ENCODE measurements around the gene NRN1.
"Not testable (repeated sequence)": the region's sequence is repeated elsewhere in the genome, so short reads cannot be mapped to it uniquely, and the experiment has no call there.

The NRN1 gene

GRCh38 chr6:5979650-5980420, 26.9 kb downstream of the NRN1 start:
- no peak for DNase-seq

GRCh38 chr6:5976811-5977210, 29.9 kb downstream of the NRN1 start:
- no peak for DNase-seq

- DNase-seq: no peak
Observed at GRCh38 chr6:5968817-5969734, 37.6 kb downstream of the NRN1 start.

- DNase-seq: not testable (repeated sequence)
Observed at GRCh38 chr6:5968036-5968435, 38.7 kb downstream of the NRN1 start.

- no peak for DNase-seq
Observed at GRCh38 chr6:5967594-5967993, 39.1 kb downstream of the NRN1 start.

DNA sequence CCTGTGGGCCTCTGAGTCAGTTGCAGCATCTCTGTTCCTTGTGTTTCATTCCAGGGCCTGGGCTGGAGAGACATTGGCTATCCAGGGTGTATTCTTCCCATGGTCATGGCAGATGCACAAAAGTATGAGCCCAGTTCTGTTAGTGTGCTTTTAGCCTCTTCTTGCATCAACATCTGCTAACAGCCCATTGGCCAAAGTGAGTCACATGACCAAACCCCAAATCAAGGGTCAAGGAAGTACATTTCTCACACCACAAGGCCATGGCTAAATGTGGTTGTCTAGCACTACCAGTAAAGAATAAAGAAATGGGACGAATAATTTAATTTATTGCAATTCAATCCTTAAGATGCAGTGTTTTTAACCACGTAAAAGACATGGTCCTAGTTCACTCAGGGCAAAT, 43.9 kb downstream of the NRN1 start:
- DNase-seq: no peak

GRCh38 chr6:5961836-5962235, 44.9 kb downstream of the NRN1 start:
- DNase-seq: no peak

GRCh38 chr6:5960456-5960855, 46.3 kb downstream of the NRN1 start:
- no peak for DNase-seq

- DNase-seq: no peak
Observed at GRCh38 chr6:5958921-5959320, 47.8 kb downstream of the NRN1 start.

DNA sequence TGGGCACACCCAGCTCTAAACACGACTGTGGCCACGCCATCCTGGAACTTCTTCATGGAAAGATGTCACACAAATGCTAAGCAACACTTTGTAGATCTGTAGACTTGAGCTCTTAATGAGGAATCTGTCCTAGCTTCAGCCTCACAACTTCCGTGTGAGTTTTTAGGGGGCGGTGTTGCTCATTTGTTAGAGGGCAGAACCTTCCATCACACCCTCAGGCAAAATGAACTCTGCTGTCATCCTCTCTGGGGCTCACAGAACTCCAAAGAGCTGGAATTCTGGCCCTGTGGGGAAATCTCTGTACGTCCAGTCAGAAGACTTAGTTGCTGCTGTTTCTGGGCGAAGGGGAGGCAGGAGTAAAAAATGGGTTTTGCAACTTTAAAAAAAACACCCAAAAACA, 49.8 kb downstream of the NRN1 start:
- no peak for DNase-seq

GRCh38 chr6:5950361-5950785, 56.4 kb downstream of the NRN1 start:
- peak; percentile 8 for DNase-seq

Data from stimulated activated CD4-positive, alpha-beta T cell treated with anti-CD3 and anti-CD28 coated beads, Interleukin-4, amount 100 ng/mL, for 1 hour (primary cell).